Progenitor cell of endocrine pancreas (in vitro differentiated cells): ENCODE measurements around the gene ADGRG6. TPM values are rescaled to one million over a fixed set of nuclear protein-coding genes. Genes with fewer than 3 reads are reported as not detected.
A peak's percentile ranks its signal among the peaks of the same experiment; 100 is the strongest.

Source experiments
- DNase-seq: peaks from one replicate; pipeline ENCODE4 v3.0.0; 2021; ENCODE audit warnings: low spot score; ENCODE audit not compliant: unreplicated experiment
- H3K27ac Mint-ChIP-seq: 2 replicates; pipeline ENCODE4 v1.8.0; 2021; ENCODE audit warnings: mild to moderate bottlenecking, moderate library complexity, mixed read lengths
- H3K27me3 Mint-ChIP-seq: 2 replicates; pipeline ENCODE4 v1.8.0; 2021; ENCODE audit warnings: mixed read lengths
- H3K36me3 Mint-ChIP-seq: 2 replicates; pipeline ENCODE4 v1.8.0; 2022; ENCODE audit warnings: mixed read lengths; ENCODE audit not compliant: insufficient read depth
- H3K4me1 Mint-ChIP-seq: 2 replicates; pipeline ENCODE4 v1.8.0; 2021; ENCODE audit warnings: low read depth, mixed read lengths
- H3K4me3 Mint-ChIP-seq: 2 replicates; pipeline ENCODE4 v1.8.0; 2021; ENCODE audit warnings: low read depth, mild to moderate bottlenecking, moderate library complexity, mixed read lengths
- H3K9me3 Mint-ChIP-seq: 2 replicates; pipeline ENCODE4 v1.8.0; 2021; ENCODE audit warnings: low read depth, mixed read lengths
- CTCF ChIP-seq: fragments of 200-600 bp; sonication (generic); IDR thresholded peaks from one replicate; pipeline ENCODE4 v1.5.0; 2021; ENCODE audit warnings: antibody characterized with exemption, mild to moderate bottlenecking; ENCODE audit not compliant: unreplicated experiment
- total RNA-seq: library from RNA; stranded (reverse); gene quantifications from 2 replicates; pipeline ENCODE4 v1.2.1, GENCODE V29; 2021

ADGRG6 gene
- total RNA-seq, 1 donor from 2014 or later: 126 TPM

GRCh38 chr6:142359271-142359960, 57.6 kb downstream of the ADGRG6 start:
- DNase-seq: no peak
- H3K4me1 Mint-ChIP-seq: peaks cover 17% of the 10 kb centered on the region
- H3K4me3 Mint-ChIP-seq: no peak overlapping the region
- TF ChIP-seq CTCF: no peak
- H3K27me3 Mint-ChIP-seq: no peaks in the 10 kb centered on the region
- no peaks in the 10 kb centered on the region for H3K36me3 Mint-ChIP-seq
- no peaks in the 10 kb centered on the region for H3K9me3 Mint-ChIP-seq
- H3K27ac Mint-ChIP-seq: no peak overlapping the region

GRCh38 chr6:142361345-142361744, 59.5 kb downstream of the ADGRG6 start:
- Mint-ChIP-seq H3K36me3 (no peaks in the 10 kb centered on the region), H3K9me3 (no peaks in the 10 kb centered on the region), H3K27ac (no peak overlapping the region), H3K27me3 (no peaks in the 10 kb centered on the region), H3K4me1 (peaks cover 13% of the 10 kb centered on the region), H3K4me3 (no peak overlapping the region)
- TF ChIP-seq CTCF: no peak
- no peak for DNase-seq

GRCh38 chr6:142361779-142362750, 60.3 kb downstream of the ADGRG6 start:
- Mint-ChIP-seq H3K27ac (peak overlapping the region; percentile 5), H3K27me3 (no peaks in the 10 kb centered on the region), H3K9me3 (no peaks in the 10 kb centered on the region), H3K36me3 (no peaks in the 10 kb centered on the region), H3K4me3 (no peak overlapping the region), H3K4me1 (peaks cover 13% of the 10 kb centered on the region)
- no peak for DNase-seq
- no peak for TF ChIP-seq CTCF

- no peak for TF ChIP-seq CTCF
- DNase-seq: no peak
- H3K27me3 Mint-ChIP-seq: no peaks in the 10 kb centered on the region
- H3K4me1 Mint-ChIP-seq: peaks cover 7% of the 10 kb centered on the region
- no peaks in the 10 kb centered on the region for H3K9me3 Mint-ChIP-seq
- peaks cover 6% of the 10 kb centered on the region for H3K36me3 Mint-ChIP-seq
- no peak overlapping the region for H3K4me3 Mint-ChIP-seq
- no peak overlapping the region for H3K27ac Mint-ChIP-seq
Observed at GRCh38 chr6:142367061-142367460, 65.3 kb downstream of the ADGRG6 start.

- Mint-ChIP-seq H3K4me3 (no peak overlapping the region), H3K27me3 (no peaks in the 10 kb centered on the region), H3K27ac (no peak overlapping the region), H3K36me3 (peaks cover 6% of the 10 kb centered on the region), H3K4me1 (peaks cover 9% of the 10 kb centered on the region), H3K9me3 (no peaks in the 10 kb centered on the region)
- TF ChIP-seq CTCF: no peak
- no peak for DNase-seq
Observed at GRCh38 chr6:142367501-142368018, 65.8 kb downstream of the ADGRG6 start.
